IgD-negative memory B cell (primary cell): Measurements from ENCODE around the gene PPP1R2C. TPM values are rescaled to one million over a fixed set of nuclear protein-coding genes. Genes with fewer than 3 reads are reported as not detected.

Experiments
- H3K27ac Mint-ChIP-seq, 3 donors: one replicate each; pipeline ENCODE4 v1.8.0; 2020 to 2022; ENCODE audit warnings: mild to moderate bottlenecking in 3 of 3, mixed read lengths in 3 of 3, moderate library complexity in 1 of 3
- H3K27me3 Mint-ChIP-seq: one replicate; pipeline ENCODE4 v1.8.0; 2021; ENCODE audit warnings: mixed read lengths
- H3K36me3 Mint-ChIP-seq: one replicate; pipeline ENCODE4 v1.8.0; 2020; ENCODE audit warnings: mild to moderate bottlenecking, mixed read lengths
- H3K4me1 Mint-ChIP-seq, 3 donors: one replicate each; pipeline ENCODE4 v1.8.0; 2020 to 2022; ENCODE audit warnings: mixed read lengths in 3 of 3, mild to moderate bottlenecking in 1 of 3
- H3K4me3 Mint-ChIP-seq, 4 donors: one replicate each; pipeline ENCODE4 v1.8.0; 2020 to 2022; ENCODE audit warnings: mild to moderate bottlenecking in 4 of 4, mixed read lengths in 4 of 4, moderate library complexity in 3 of 4
- H3K9me3 Mint-ChIP-seq, 3 donors: one replicate each; pipeline ENCODE4 v1.8.0; 2020 to 2021; ENCODE audit warnings: mixed read lengths in 3 of 3, mild to moderate bottlenecking in 1 of 3
- polyA plus RNA-seq: library from polyadenylated mRNA; unstranded; fragments of 300-500 nt; fragmentation: Illumina TruSeq; gene quantifications from one replicate; pipeline ENCODE4 v1.2.3, GENCODE V29; 2021

PPP1R2C gene
- polyA plus RNA-seq, 1 donor from 2014 or later, result 4.6 TPM

DNA sequence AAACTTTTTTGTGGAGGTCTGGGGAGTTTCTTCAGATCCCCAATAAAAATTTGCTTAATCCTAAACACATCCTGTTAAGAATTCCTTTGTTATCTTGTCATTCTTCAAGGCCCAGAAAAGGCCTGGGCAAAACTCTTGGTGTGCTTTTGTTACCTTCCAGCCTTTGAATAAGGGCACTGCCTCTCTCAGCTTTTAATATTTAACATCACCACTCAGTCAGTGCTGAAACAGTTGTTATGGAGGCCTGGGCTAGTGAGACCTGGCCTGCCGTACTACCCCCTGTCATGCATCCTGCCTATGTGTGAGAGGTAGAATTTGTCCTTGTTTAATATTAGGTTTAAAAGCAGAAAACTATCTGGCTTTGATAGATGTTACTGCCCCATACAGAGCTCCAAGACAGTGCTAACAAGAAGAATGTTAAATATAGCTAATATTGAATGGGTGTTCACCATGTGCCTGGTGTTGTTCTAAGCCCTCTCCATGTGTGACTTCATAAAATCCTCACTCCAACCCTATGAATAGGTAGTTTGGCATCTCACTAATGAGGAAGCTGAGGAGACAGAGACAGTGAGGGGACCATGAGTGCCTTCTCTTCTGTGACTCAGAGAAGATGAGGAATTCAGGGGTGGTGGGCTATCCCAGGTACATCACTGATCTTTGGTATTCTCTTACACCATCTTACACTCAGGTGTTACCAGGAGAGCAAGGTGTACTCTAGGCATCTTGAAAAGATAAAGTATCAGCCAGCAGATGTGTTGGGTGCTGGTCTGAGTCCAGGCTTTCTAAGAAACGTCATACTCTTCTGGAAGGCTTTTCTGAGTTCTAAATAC is 6.2 kb downstream of the PPP1R2C start:
- Mint-ChIP-seq H3K36me3 (peaks cover 2% of the 10 kb centered on the region), H3K9me3 (peaks cover 0 to 3% (median 0%) of the 10 kb centered on the region in 3 donors), H3K4me1 (peaks cover 15 to 28% (median 21%) of the 10 kb centered on the region in 3 donors), H3K4me3 (no peak overlapping the region), H3K27ac (no peak overlapping the region), H3K27me3 (peaks cover 2% of the 10 kb centered on the region)

DNA sequence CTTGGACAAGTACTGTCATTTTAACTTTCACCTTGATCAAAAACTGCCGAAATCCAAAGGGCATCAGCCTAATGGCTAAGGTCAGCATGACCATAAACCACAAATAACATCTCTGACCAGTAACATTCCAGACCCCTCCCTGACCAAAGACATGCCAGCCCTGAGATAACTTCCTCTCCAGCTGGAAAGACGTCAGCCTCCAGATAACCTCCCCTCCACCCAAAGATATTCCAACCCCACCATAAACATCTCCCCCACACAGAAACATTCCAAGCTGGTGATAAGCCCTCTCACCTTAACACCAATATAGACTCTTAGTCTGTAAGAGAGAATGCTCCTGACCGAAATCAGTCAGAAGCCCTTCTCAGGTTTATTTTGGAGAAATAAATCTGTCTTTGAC is 7.4 kb downstream of the PPP1R2C start:
- peaks cover 2% of the 10 kb centered on the region for H3K27me3 Mint-ChIP-seq
- H3K4me3 Mint-ChIP-seq, result no peak overlapping the region
- peaks cover 5% of the 10 kb centered on the region for H3K36me3 Mint-ChIP-seq
- H3K9me3 Mint-ChIP-seq, result peaks cover 0 to 3% (median 2%) of the 10 kb centered on the region in 3 donors
- H3K27ac Mint-ChIP-seq, result no peak overlapping the region
- peaks cover 9 to 17% (median 14%) of the 10 kb centered on the region in 3 donors for H3K4me1 Mint-ChIP-seq

DNA sequence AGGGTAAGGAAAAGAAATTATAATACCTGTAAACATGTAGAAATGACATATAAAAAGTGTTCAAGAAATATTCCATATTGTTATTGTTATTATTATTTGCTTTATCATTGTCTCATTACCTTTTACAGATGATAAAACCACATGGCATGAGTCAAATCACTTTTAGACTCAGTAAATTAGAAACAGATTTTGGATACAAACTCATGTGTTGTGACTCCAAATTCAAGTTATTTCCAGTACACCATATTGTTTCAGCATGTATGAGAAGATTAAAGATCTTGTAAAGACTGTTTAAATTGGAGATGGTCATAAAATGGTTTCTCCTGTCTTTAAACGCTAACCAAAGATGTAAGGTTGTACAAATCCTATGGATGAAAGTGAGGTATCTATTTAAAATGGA is 18.1 kb downstream of the PPP1R2C start:
- no peak overlapping the region for H3K4me3 Mint-ChIP-seq
- no peaks in the 10 kb centered on the region for H3K4me1 Mint-ChIP-seq
- peaks cover 0 to 4% (median 2%) of the 10 kb centered on the region in 3 donors for H3K9me3 Mint-ChIP-seq
- peaks cover 3% of the 10 kb centered on the region for H3K27me3 Mint-ChIP-seq
- H3K36me3 Mint-ChIP-seq, result peaks cover 2% of the 10 kb centered on the region
- H3K27ac Mint-ChIP-seq, result no peak overlapping the region

DNA sequence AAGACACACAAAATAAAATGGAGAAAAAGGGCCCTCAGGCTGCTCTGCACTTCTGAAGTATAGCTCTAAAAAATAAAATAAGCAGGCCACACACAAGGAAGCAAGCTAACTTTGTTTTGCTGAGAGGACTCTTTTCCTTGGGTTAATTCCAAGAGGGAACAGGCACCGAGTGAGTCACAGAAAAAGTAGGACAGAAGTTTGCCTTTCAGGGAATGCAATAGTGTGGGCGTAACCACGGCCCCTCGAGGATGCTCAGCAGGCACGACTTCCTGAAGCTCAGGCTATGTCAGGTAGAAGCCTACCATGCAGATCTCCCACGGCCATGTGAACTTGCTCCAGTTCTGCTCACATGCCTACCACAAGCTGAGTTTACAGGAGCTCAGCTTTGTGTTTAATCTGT is 22.1 kb downstream of the PPP1R2C start:
- no peak overlapping the region for H3K27ac Mint-ChIP-seq
- no peak overlapping the region for H3K4me3 Mint-ChIP-seq

DNA sequence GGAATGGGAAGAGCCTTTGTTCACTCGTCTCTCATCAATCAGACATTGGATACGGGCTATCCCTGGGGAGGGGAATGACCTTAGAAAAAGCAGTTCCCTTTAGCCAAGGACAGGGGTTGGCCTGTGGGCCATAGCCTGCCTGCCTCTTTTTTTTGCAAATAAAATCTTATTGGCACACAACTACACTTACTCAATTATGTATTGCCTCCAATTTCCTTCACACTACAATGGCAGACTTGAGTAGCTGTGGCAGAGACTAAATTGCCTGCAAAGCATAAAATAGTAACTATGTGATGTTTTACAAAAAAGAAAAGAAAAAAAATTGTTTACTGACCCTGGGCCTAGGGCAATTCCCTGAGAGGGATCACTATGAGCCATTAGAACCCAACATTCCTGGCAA is 23.4 kb downstream of the PPP1R2C start:
- no peak overlapping the region for H3K4me3 Mint-ChIP-seq
- no peaks in the 10 kb centered on the region for H3K36me3 Mint-ChIP-seq
- H3K27me3 Mint-ChIP-seq, result no peaks in the 10 kb centered on the region
- H3K4me1 Mint-ChIP-seq, result no peaks in the 10 kb centered on the region
- H3K27ac Mint-ChIP-seq, result peak overlapping the region in 1 of 3 donors; percentile 69
- peaks cover 2 to 5% (median 4%) of the 10 kb centered on the region in 3 donors for H3K9me3 Mint-ChIP-seq

More for the DNA sequence above, 22.1 kb downstream of the PPP1R2C start:
- H3K36me3 Mint-ChIP-seq, result no peaks in the 10 kb centered on the region
- no peaks in the 10 kb centered on the region for H3K4me1 Mint-ChIP-seq
- no peaks in the 10 kb centered on the region for H3K27me3 Mint-ChIP-seq
- H3K9me3 Mint-ChIP-seq, result peaks cover 0 to 1% (median 0%) of the 10 kb centered on the region in 3 donors

DNA sequence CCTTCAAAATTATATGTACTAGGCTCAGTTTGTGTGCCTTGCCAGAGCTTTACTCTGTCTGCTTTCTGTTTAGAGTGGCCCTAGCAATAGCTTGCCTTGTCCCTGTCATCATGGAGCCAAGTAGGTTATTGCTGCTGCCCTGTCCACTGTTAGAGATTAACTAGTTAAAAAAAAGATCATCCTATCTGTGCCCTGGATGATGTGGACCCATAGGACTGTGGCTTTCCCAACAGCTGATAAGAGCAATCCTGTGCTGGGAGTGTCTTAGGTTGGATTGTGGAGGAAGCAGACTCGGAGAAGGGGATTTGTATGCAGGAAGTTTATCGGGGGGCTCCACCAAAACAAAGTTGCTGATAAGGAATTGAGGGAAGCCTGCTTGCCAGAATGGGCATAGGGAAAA is 23.8 kb downstream of the PPP1R2C start:
- H3K4me1 Mint-ChIP-seq, result no peaks in the 10 kb centered on the region
- no peaks in the 10 kb centered on the region for H3K27me3 Mint-ChIP-seq
- no peak overlapping the region for H3K4me3 Mint-ChIP-seq
- peaks cover 2 to 5% (median 4%) of the 10 kb centered on the region in 3 donors for H3K9me3 Mint-ChIP-seq
- H3K36me3 Mint-ChIP-seq, result no peaks in the 10 kb centered on the region
- no peak overlapping the region for H3K27ac Mint-ChIP-seq

DNA sequence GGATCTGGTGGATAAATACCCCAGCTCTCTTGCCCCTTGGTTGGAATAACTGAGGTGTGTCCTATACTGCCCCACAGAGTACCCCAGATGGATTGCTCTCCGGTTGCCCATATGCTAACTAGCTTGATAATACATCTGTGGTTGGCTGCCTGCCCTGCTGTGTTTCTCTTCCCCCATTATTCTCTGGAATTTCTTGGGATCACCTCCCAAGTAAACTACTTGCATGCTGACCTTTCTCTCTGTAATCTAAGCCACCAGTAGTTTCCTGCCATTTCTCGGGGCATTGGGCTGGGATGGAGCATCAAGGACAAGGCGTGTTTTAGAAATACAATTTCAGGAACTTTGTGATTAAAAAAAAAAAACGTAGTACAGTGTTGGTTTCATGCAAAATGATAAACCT is 25.2 kb downstream of the PPP1R2C start:
- Mint-ChIP-seq H3K27ac (no peak overlapping the region), H3K4me1 (no peaks in the 10 kb centered on the region), H3K4me3 (no peak overlapping the region), H3K9me3 (peaks cover 2 to 5% (median 4%) of the 10 kb centered on the region in 3 donors), H3K27me3 (no peaks in the 10 kb centered on the region), H3K36me3 (no peaks in the 10 kb centered on the region)

DNA sequence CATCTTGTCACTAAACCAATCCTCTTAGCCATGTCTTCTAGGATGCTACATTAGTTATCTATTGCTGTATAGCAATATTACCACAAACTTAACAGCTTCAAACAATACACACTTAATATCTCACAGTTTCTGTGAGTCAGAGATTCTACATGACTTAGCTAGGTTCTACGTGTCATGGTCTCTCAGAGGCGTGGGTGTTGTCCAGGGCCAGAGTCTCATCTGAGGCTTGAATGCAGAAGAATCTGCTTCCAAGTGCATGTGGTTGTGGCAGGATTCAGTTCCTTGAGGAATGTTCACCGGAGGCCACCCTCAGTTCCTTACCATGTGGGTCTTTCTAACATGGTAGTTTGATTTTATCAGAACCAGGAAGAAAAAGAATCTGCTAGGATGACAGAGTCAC is 26.4 kb downstream of the PPP1R2C start:
- Mint-ChIP-seq H3K4me3 (no peak overlapping the region), H3K9me3 (peaks cover 2 to 5% (median 4%) of the 10 kb centered on the region in 3 donors), H3K27me3 (no peaks in the 10 kb centered on the region), H3K4me1 (peaks cover 0 to 2% (median 0%) of the 10 kb centered on the region in 3 donors), H3K36me3 (no peaks in the 10 kb centered on the region), H3K27ac (no peak overlapping the region)

DNA sequence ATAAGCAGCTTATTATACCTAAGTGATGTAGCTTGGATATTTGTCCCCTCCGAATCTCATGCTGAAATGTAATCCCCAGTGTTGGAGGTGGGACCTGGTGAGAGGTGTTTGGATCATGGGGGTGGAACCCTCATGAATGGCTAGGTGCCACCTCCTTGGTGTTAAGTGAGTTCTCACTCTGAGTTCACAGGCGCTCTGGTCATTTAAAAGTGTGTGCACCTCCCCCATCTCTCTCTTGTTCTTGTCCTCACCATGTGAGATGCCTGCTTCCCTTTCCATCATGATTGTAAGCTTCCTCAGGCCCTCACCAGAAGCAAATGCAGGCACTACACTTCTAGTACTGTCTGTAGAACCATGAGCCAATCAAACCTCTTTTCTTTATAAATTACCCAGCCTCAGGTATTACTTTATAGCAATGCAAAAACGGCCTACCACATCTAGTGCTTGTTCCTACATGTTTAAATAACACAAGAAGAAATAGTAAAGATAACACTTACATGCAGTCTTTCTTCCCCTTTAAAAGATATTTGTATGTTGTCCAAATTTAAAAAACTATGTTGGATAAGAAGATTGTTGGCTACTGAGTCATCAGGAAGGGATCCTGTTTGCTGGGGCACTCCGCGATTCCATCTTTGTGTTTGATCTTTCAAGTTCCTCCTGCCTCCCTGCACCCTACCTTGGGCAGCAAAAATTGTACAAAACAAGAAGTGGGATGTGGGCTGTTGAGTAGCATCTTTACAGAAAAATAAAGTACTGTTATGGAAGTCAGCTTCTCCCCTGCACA is 29.7 kb downstream of the PPP1R2C start:
- peaks cover 2 to 5% (median 4%) of the 10 kb centered on the region in 3 donors for H3K9me3 Mint-ChIP-seq
- peaks cover 0 to 2% (median 0%) of the 10 kb centered on the region in 3 donors for H3K4me1 Mint-ChIP-seq
- H3K27ac Mint-ChIP-seq, result no peak overlapping the region
- peaks cover 1% of the 10 kb centered on the region for H3K27me3 Mint-ChIP-seq
- no peaks in the 10 kb centered on the region for H3K36me3 Mint-ChIP-seq
- H3K4me3 Mint-ChIP-seq, result no peak overlapping the region

DNA sequence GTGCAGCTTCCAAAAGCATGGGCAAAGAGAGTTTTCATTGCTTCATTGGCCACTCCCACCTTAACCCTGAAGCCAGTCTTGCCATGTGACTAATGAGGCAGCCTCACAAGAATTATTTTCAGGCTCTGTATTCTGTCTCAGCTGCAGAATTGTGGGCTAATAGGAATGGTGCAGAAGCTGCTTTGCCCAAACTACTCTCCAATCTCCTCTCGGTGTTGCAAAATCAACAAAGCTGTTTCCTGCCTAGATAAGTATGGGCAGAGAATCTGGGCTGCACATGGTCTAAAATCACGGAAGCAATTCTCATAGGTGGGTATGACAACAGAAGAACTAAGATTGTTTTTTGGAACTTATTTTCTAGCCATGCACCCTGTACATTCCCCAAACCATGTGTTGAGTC is 31.4 kb downstream of the PPP1R2C start:
- Mint-ChIP-seq H3K36me3 (no peaks in the 10 kb centered on the region), H3K4me1 (peaks cover 0 to 3% (median 0%) of the 10 kb centered on the region in 3 donors)

DNA sequence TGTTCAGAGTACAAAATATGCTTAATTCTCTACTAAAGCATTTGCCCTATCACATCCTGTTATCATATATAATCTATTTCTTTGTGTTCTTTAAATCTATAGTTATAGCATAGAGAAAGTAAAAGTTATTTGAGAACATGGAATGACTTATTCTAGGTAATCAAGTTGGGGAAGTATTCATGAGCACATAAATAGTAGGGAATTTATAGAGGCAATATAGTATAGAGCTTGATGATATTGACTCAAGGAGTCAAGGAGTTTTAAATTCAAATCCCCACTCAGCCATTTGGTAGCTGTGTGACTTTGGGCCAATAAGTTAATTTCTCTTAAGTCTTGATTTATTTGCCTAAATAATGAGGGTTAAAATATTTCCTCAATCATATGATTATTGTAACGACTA is 37.5 kb downstream of the PPP1R2C start:
- Mint-ChIP-seq H3K36me3 (peaks cover 3% of the 10 kb centered on the region), H3K27ac (peak overlapping the region in 1 of 3 donors; percentile 71), H3K9me3 (peaks cover 0 to 3% (median 0%) of the 10 kb centered on the region in 3 donors), H3K4me3 (no peak overlapping the region), H3K27me3 (peaks cover 2% of the 10 kb centered on the region), H3K4me1 (peaks cover 10 to 19% (median 17%) of the 10 kb centered on the region in 3 donors)

More for the DNA sequence above, 31.4 kb downstream of the PPP1R2C start:
- Mint-ChIP-seq H3K27me3 (peaks cover 1% of the 10 kb centered on the region), H3K27ac (no peak overlapping the region), H3K9me3 (peaks cover 2 to 5% (median 3%) of the 10 kb centered on the region in 3 donors), H3K4me3 (no peak overlapping the region)

DNA sequence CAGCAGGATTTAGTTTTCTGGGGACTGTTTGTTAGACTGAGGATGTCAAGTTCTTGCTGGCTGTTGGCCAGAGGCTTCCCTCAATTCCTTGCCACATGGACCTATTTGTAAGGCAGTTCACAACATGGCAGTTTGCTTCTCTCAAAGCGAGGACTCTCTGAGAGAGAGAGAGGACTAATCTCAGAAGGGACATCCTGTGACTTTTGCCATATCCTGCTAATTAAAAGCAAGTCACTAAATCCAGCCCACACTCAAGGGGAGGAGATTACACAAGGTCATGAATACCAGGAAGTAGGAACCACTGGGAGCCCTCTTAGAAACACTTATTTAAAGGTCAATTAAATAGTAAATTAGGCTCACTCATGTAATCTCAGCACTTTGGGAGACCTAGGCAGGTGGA is 38.2 kb downstream of the PPP1R2C start:
- Mint-ChIP-seq H3K9me3 (peaks cover 0 to 3% (median 0%) of the 10 kb centered on the region in 3 donors), H3K4me3 (peak overlapping the region in 2 of 4 donors; percentile 41 to 54), H3K27me3 (peaks cover 2% of the 10 kb centered on the region), H3K36me3 (peaks cover 3% of the 10 kb centered on the region), H3K27ac (peak overlapping the region; percentile 71 to 90 (median 89)), H3K4me1 (peaks cover 11 to 20% (median 19%) of the 10 kb centered on the region in 3 donors)

DNA sequence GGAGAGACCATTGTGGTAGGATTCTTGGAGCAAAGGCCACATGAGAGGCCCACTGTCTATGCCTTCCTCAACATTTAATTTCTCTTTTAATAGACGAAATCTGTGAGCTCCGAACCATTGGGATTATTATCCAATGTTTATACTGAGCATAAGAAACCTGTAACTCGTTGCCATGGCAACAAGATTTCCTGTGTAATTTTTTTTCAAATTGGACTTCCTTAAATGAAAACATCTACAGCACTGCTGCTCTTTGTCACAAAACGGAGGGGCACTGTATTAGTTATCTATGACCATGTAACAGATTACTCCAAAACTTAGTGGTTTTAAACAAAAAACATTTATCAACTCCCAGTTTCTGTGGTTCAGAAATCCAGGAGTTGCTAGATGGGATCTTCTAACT is 38.7 kb downstream of the PPP1R2C start:
- Mint-ChIP-seq H3K27me3 (peaks cover 2% of the 10 kb centered on the region), H3K9me3 (peaks cover 0 to 3% (median 0%) of the 10 kb centered on the region in 3 donors), H3K27ac (peak overlapping the region; percentile 71 to 90 (median 89)), H3K4me3 (peak overlapping the region in 2 of 4 donors; percentile 41 to 54), H3K36me3 (peaks cover 3% of the 10 kb centered on the region), H3K4me1 (peaks cover 13 to 22% (median 21%) of the 10 kb centered on the region in 3 donors)

DNA sequence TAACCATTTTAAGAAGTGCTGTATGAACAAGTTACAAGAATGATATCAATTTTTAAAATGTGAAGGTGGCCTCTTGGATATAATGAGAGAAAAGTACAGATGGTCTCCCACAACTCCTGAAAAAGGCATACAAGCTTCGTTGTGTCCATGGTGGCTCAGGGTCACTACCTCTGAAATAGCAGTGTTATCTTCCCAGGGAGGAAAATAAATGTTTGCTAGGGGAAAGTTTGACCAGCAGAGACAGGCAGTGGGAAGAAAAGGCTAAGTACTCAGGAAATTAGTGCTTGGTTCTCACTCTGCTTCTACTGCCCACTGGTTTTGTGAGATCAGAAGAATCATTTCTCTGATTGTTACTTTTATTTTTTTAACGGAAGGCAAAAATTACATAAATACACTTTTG is 39.4 kb downstream of the PPP1R2C start:
- no peak overlapping the region for H3K4me3 Mint-ChIP-seq
- peaks cover 0 to 3% (median 0%) of the 10 kb centered on the region in 3 donors for H3K9me3 Mint-ChIP-seq
- H3K4me1 Mint-ChIP-seq, result peaks cover 13 to 22% (median 21%) of the 10 kb centered on the region in 3 donors
- H3K27me3 Mint-ChIP-seq, result peaks cover 2% of the 10 kb centered on the region
- H3K27ac Mint-ChIP-seq, result peak overlapping the region in 1 of 3 donors; percentile 90
- peaks cover 3% of the 10 kb centered on the region for H3K36me3 Mint-ChIP-seq

DNA sequence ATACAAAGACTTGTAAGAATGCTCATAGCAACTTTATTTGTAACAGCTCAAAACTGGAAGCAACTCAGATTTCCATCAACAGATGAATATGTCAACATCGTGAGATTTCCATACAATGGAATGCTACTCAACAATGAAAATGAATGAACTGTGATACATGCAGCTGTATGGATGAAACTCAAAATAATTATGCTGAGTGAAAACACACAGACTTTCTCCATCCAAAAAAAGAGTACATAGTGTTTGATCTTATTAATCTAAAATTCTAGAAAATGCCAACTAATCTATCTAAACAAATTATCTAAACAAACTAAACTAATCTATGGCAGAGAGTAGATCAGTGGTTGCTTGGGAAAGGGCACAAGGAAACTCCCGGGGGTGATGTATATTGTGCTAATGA is 42.7 kb downstream of the PPP1R2C start:
- no peak overlapping the region for H3K4me3 Mint-ChIP-seq
- H3K27me3 Mint-ChIP-seq, result peaks cover 2% of the 10 kb centered on the region
- peaks cover 11 to 15% (median 14%) of the 10 kb centered on the region in 3 donors for H3K4me1 Mint-ChIP-seq
- H3K9me3 Mint-ChIP-seq, result peaks cover 0 to 3% (median 0%) of the 10 kb centered on the region in 3 donors
- H3K36me3 Mint-ChIP-seq, result peaks cover 3% of the 10 kb centered on the region
- H3K27ac Mint-ChIP-seq, result no peak overlapping the region
